ENCODE measurements around the gene PRCD.

Gene PRCD

DNA sequence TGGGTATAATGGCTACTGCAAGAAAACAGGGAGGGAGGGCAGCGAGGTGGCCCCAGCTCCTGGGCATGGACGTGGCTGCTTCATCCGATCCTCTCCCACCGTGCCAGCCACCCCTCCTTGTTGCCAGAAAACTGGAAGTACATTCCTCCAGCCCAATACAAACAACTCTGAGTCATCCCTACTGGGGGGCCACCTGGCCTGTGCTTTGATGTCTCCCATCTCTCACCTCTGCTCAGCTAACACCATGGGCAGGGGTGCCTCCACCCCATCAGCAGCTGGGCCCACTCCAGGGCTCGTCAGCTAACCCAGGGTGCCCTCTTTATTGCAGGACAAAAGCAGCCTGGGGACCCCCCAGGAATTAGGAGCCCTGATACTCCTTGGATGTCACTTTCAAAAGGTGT lies 40.6 kb upstream of the PRCD start:
- H3K4me3 ChIP-seq (ENCODE audit: low read depth, low read length): peak overlapping the region; percentile 82
- TF ChIP-seq, protein P1, sequence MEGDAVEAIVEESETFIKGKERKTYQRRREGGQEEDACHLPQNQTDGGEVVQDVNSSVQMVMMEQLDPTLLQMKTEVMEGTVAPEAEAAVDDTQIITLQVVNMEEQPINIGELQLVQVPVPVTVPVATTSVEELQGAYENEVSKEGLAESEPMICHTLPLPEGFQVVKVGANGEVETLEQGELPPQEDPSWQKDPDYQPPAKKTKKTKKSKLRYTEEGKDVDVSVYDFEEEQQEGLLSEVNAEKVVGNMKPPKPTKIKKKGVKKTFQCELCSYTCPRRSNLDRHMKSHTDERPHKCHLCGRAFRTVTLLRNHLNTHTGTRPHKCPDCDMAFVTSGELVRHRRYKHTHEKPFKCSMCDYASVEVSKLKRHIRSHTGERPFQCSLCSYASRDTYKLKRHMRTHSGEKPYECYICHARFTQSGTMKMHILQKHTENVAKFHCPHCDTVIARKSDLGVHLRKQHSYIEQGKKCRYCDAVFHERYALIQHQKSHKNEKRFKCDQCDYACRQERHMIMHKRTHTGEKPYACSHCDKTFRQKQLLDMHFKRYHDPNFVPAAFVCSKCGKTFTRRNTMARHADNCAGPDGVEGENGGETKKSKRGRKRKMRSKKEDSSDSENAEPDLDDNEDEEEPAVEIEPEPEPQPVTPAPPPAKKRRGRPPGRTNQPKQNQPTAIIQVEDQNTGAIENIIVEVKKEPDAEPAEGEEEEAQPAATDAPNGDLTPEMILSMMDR (IDR thresholded peaks at IDR 0.05; ENCODE audit: borderline replicate concordance, insufficient read depth, low read depth, low read length): no peak

DNA sequence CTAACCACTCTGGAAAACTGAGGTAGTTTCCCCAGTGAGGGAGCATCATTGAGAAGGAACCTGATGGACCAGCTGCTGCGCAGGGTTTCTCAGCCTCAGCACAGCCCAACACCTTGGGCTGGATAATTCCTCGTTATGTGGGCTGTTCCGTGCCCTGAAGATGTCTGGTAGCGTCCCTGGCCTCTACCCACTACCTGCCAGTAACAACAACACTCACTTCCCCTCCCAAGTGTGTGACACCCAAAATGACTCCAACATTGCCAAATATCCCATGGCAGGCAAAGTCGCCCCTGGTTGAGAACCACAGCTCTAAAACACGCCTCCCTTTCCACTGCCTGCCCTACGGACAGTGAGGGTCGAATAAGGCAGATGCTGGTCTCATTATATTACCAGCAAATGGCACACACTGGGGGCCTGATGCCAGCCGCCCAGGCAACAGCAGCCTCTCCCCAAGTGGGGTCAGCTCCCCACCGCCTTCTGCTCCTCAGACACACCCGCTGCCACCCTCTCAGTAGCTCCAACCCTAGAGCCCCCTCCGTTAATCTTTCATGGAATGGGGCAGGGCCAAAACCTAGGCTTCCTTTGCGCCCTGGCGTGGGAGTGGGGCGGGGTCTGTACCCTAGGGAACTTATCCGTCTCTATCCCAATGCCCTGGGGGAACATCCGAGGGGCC lies 39.6 kb upstream of the PRCD start:
- peak overlapping the region; percentile 82 for H3K4me3 ChIP-seq (ENCODE audit: low read depth, low read length)
- TF ChIP-seq, protein P1 (IDR thresholded peaks at IDR 0.05; ENCODE audit: borderline replicate concordance, insufficient read depth, low read depth, low read length): no peak

DNA sequence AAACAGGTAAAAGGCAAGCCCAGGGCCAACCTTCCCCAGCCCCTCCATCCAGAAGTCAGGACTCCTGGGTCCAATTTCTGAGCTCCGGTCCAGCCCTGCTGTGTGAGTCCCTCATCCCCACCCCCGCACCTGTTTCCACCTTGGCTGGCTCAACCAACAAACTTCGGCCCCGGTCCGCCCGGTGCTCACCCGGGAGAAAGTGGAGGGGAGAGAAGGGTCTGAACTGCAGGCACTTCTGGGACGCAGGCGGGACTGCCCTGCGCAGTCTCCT lies 39.2 kb upstream of the PRCD start:
- peak overlapping the region; percentile 82 for H3K4me3 ChIP-seq (ENCODE audit: low read depth, low read length)
- TF ChIP-seq, protein P1 (IDR thresholded peaks at IDR 0.05; ENCODE audit: borderline replicate concordance, insufficient read depth, low read depth, low read length): no peak

DNA sequence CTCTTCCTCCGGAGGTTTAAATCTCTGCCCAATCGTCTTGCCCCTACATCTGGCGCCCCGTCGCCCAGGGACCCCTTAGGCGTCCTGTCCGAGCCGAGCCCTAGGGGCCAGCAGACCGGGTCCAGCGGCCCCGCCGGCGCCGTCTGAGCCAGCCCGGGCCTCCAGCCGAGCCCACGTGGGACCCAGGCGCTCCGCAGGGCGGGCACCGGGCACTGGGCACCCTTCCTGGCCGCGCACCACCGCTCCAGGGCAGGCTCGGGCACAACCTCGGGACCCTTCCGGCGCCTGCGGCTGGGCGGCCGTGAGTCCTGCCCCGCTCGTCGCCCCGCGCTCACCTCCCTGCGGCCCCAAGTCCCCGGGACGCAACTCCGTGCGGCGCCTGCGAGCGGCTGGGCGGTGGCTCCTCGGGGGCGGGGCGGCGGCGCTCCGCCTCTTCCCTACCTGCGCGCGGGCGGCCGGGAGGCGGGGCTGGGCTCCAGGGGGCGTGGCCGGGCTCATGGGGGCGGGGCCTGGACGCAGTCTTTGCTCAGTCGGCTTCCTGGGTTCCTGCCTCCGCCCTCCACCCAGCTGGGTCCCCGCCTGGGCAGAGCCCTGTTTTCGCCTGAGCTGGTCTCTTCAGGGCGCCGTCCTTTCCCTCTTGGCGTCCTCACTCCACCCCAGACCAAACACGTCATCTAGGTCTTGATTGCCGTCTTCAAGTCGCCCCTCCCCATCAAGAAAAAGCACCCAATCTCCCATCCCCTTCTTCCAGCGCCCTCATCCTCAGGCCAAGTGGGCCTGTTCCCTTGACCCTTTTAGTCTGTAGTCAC lies 38.6 kb upstream of the PRCD start, which contains the start of gene RHBDF2:
Gene RHBDF2, minus strand, starts transcription at position 406 of the 809 bp plus-strand sequence. CDS start 19,899 bp downstream, outside the sequence.
- TF ChIP-seq, protein P1 (IDR thresholded peaks at IDR 0.05; ENCODE audit: borderline replicate concordance, insufficient read depth, low read depth, low read length): no peak
- peak within 1 kb of the TSS; percentile 82 for H3K4me3 ChIP-seq (ENCODE audit: low read depth, low read length)

DNA sequence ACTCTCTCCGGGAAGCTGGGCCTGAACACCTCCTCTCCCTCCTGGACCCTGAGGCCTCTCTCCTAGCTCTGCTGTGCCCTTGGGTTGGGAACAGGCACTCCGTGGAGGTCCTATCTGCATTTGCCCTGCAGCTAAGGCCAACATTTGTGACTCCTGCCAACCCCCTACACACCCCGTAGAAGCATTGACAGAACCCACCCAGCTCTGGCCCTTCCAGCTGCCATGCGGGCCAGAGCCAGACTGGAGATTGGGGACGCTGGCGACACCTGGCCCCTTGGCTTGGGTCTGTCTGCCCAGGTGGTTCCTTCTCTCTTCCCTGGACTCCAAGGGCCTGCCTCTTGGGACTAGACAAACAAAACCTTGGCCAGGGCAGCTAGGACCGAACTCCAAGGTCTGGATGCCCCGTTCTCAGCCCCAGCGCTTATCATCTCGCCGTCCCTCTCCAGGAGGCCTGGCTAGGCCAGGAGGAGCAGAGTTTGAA lies 38.0 kb upstream of the PRCD start:
- no peak overlapping the region for H3K4me3 ChIP-seq (ENCODE audit: low read depth, low read length)
- TF ChIP-seq, protein P1 (IDR thresholded peaks at IDR 0.05; ENCODE audit: borderline replicate concordance, insufficient read depth, low read depth, low read length): no peak

DNA sequence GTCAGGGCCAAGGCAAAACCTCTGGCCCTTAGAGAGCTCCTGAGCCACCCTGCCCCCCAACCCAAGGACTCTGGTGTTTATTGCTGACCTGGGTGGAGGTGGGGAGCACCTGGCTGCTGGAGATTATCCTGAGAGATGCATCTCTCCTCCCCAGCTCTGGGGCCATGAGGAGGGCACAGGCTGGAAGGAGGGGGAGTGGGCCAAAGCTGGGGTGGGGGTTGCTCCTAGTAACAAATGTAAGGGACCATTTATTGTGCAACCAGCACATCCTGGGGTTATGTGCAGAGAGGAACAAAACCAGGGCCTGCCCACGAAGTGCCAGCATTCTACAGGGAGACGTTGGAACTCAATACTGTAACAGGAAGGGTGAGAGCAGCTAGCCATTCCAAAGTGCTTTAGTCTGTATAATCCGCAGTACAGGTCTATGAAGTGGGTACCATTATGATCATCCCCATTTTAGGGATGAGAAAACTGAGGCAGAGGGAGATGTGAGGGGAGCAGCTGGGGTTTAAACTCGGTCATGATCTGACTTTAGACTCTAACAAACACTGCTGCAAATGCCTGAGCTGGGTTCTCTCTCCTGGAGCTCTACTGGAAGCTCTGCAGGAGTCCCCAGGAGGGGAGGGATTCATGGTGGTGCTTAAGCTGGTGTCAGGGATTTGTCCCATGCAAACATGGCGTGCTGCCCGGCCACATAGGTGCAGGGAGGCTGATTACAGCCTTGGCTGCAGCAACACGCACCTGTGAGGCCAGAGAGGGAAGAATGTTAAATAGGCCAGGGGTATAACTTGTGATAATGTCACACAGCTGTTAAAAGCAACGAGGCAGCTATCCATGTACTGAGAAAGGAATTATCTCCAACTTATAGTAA lies 37.3 kb upstream of the PRCD start:
- no peak overlapping the region for H3K4me3 ChIP-seq (ENCODE audit: low read depth, low read length)
- TF ChIP-seq, protein P1 (IDR thresholded peaks at IDR 0.05; ENCODE audit: borderline replicate concordance, insufficient read depth, low read depth, low read length): no peak

All from GM12875 (cell line).